ENCODE results near the gene SLC31A2. TPM values are rescaled to one million over a fixed set of nuclear protein-coding genes. Genes with fewer than 3 reads are reported as not detected.
"Not testable (repeated sequence)": the region's sequence is repeated elsewhere in the genome, so short reads cannot be mapped to it uniquely, and the experiment has no call there.

Gene SLC31A2, protein sequence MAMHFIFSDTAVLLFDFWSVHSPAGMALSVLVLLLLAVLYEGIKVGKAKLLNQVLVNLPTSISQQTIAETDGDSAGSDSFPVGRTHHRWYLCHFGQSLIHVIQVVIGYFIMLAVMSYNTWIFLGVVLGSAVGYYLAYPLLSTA
- polyA plus RNA-seq (2013): 5.9 TPM

DNA sequence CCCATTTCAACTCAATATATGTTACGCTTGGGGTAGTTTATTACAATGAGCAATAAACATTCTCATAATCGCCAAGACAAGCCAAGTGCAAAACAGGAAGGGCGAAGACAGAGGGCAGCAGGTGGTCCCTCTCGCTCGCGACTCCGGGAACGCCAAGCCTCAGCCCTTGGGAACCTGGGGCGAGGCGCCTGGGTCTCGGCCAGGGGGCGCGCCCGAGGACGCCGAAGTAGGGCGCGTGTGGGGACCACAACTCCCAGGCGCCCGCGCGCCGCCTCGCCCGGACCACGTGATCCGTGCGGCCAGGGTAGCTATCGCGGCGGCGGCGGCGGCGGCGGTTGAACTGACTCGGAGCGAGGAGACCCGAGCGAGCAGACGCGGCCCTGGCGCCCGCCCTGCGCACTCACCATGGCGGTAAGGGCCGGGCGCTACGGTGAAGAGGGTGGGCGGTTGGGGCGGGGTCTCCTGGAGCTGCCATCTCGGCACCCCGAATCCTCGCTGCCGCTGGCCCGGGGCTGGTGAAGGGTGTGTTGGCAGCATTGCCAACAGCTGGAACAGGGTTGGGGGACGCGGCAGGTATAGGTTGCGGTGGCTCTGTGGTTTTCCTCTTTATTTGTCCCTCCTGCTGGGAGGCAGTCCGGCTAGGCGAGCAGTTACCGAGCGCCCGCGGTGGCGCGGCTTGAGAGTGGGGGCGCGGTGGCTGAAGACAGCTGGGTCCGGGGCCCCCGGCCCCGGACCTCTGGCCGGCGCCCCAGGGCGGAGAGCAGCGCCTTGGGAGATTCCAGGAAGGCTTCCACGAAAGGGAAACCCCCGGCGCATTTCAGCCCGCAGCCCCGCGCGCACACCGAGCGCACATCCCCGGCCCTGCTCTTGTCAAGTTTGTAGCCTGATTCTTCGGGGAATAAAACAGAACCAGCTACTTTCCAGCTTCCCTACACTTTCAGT, at the start of gene SLC31A2:
Gene SLC31A2, plus strand, starts transcription at position 338 of the 942 bp plus-strand sequence. Its CDS starts 68 bp downstream, at position 406.
- peak; percentile 88 to 94 (median 92) for DNase-seq
- Histone ChIP-seq H3K27me3 (replicated peaks in 2 of 5; ENCODE audit: control insufficient read depth in 4 of 5, insufficient read depth in 5 of 5, low read length in 4 of 5) (peaks cover 0 to 4% (median 0%) of the 10 kb centered on the region in 5 experiments), H3K4me3 (ENCODE audit: control insufficient read depth in 1 of 7, extremely low read depth in 1 of 7, insufficient read depth in 4 of 7, low read depth in 2 of 7, low read length in 6 of 7) (peak within 1 kb of the TSS; percentile 58 to 95 (median 82)), H3K27ac (ENCODE audit: insufficient read depth in 1 of 2, low read depth in 1 of 2, low read length in 2 of 2, poor library complexity in 1 of 2, severe bottlenecking in 2 of 2) (peak within 1 kb of the TSS in 1 of 2 experiments; percentile 63), H3K4me1 (ENCODE audit: control extremely low read depth in 1 of 4, control insufficient read depth in 4 of 4, insufficient read depth in 4 of 4, low read length in 3 of 4) (peaks cover 12 to 46% (median 32%) of the 10 kb centered on the region in 4 experiments), H3K9me3 (ENCODE audit: control extremely low read depth in 1 of 5, control insufficient read depth in 4 of 5, insufficient read depth in 2 of 5, low read depth in 1 of 5, low read length in 4 of 5) (no peaks in the 10 kb centered on the region), H3K36me3 (ENCODE audit: control insufficient read depth in 4 of 4, insufficient read depth in 4 of 4, low read length in 3 of 4) (no peaks in the 10 kb centered on the region)
- POLR2A ChIA-PET: no interaction called here
- under 1% methylated on average over 65 of the region's 87 CpGs for WGBS (ENCODE audit: insufficient coverage)
- CTCF ChIA-PET: interaction anchor here (0.6 to 2.4 kb wide), 10 partner anchors 8 to 507 kb away, joined by 3 to 14 read pairs (median 4); partner anchors contain the start of genes FKBP15 and SLC31A1

DNA sequence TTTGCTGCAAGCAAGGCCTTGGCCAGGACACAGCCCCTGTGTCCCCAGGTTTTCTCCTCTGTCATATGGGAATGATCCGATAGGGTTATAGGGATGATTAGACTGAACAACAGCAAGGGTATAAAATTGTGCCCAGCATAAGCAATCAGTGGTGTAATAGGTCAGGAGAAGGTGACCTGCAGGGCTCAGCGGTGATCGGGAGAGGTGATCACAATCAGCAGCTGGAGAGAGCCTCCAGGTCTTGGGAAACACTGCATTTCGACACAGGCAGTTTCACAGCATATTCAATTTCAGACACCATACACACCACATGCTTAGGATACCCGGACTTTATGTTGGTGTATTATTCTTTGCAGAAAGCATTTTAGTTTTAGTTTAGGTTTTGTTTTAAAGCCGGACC, 45.5 kb upstream of the SLC31A2 start:
- H3K27ac ChIP-seq (ENCODE audit: insufficient read depth in 1 of 2, low read depth in 1 of 2, low read length in 2 of 2, poor library complexity in 1 of 2, severe bottlenecking in 2 of 2); H3K4me1 ChIP-seq (ENCODE audit: control extremely low read depth in 1 of 4, control insufficient read depth in 4 of 4, insufficient read depth in 4 of 4, low read length in 3 of 4); H3K4me3 ChIP-seq (ENCODE audit: control insufficient read depth in 1 of 7, extremely low read depth in 1 of 7, insufficient read depth in 4 of 7, low read depth in 2 of 7, low read length in 6 of 7); POLR2A ChIA-PET; DNase-seq; H3K27me3 ChIP-seq (replicated peaks in 2 of 5; ENCODE audit: control insufficient read depth in 4 of 5, insufficient read depth in 5 of 5, low read length in 4 of 5); CTCF ChIA-PET; H3K9me3 ChIP-seq (ENCODE audit: control extremely low read depth in 1 of 5, control insufficient read depth in 4 of 5, insufficient read depth in 2 of 5, low read depth in 1 of 5, low read length in 4 of 5); H3K36me3 ChIP-seq (ENCODE audit: control insufficient read depth in 4 of 4, insufficient read depth in 4 of 4, low read length in 3 of 4): not testable (repeated sequence)
- WGBS (ENCODE audit: insufficient coverage): no CpG with 5 or more reads among the region's 6 CpGs

DNA sequence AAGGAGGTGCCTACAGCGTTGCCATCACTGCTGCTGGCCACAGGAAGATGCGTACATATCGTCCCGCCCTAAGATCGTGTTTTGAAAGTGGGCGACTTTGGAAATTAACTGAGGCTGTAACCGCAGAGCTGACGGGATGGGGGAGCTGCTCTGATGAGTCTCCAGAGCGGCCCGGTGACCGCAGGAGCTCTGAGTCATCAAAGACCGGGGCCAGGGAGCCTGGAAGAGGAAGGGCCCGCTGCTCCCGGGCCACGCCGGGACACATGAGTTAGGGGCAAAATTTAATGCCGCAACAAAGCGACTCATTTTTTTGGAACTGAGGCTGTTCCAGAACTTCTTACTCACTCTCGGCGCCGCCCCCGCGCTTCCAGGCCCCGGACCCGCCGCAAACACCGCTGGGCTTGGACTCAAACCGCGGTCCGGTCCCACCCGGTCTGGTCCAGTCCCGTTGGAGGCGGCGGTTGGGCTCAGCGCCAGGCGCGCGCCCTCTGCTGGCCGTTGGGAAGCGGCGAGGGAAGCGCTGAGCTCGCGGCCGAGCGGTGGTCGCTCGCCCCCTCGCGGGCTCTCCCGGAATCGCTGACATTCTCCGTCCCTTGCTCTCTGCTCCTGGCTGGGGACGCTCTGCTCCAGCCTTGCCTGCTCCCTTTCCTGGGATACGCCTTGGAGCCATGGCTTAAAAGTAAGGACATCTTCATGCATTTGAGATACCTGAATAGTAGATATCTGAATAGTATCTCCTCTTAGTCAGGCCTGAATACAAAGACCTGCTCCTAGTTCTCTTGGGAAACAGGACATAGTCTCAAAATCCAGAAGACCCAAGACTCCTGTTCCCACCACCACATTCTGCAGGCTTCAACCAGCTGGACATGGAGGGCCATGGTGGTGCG, 39.5 kb upstream of the SLC31A2 start:
- H3K9me3 ChIP-seq (ENCODE audit: control extremely low read depth in 1 of 5, control insufficient read depth in 4 of 5, insufficient read depth in 2 of 5, low read depth in 1 of 5, low read length in 4 of 5); H3K27ac ChIP-seq (ENCODE audit: insufficient read depth in 1 of 2, low read depth in 1 of 2, low read length in 2 of 2, poor library complexity in 1 of 2, severe bottlenecking in 2 of 2); H3K27me3 ChIP-seq (replicated peaks in 2 of 5; ENCODE audit: control insufficient read depth in 4 of 5, insufficient read depth in 5 of 5, low read length in 4 of 5); H3K36me3 ChIP-seq (ENCODE audit: control insufficient read depth in 4 of 4, insufficient read depth in 4 of 4, low read length in 3 of 4); H3K4me3 ChIP-seq (ENCODE audit: control insufficient read depth in 1 of 7, extremely low read depth in 1 of 7, insufficient read depth in 4 of 7, low read depth in 2 of 7, low read length in 6 of 7); POLR2A ChIA-PET; H3K4me1 ChIP-seq (ENCODE audit: control extremely low read depth in 1 of 4, control insufficient read depth in 4 of 4, insufficient read depth in 4 of 4, low read length in 3 of 4): not testable (repeated sequence)
- WGBS (ENCODE audit: insufficient coverage): 8% methylated on average over 7 of the region's 56 CpGs
- CTCF ChIA-PET: interaction anchor here (1.0 to 2.4 kb wide), 11 partner anchors 38 to 1352 kb away, joined by 3 to 17 read pairs (median 4); partner anchors contain the start of gene SLC31A2
- DNase-seq: peak in 2 of 3 donors; percentile 1 to 5

DNA sequence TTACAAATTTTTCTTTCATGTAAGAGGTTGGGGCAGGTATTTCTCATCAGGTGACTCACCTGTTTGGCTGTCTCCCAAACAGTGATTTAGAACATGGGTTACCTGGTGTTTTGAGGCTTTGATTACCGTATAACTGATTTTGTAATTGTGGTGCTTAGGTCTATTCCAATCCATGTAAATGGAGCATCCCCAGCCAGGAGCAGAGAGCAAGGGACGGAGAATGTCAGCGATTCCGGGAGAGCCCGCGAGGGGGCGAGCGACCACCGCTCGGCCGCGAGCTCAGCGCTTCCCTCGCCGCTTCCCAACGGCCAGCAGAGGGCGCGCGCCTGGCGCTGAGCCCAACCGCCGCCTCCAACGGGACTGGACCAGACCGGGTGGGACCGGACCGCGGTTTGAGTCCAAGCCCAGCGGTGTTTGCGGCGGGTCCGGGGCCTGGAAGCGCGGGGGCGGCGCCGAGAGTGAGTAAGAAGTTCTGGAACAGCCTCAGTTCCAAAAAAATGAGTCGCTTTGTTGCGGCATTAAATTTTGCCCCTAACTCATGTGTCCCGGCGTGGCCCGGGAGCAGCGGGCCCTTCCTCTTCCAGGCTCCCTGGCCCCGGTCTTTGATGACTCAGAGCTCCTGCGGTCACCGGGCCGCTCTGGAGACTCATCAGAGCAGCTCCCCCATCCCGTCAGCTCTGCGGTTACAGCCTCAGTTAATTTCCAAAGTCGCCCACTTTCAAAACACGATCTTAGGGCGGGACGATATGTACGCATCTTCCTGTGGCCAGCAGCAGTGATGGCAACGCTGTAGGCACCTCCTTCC, 37.9 kb upstream of the SLC31A2 start:
- CTCF ChIA-PET: interaction anchor here (1.0 to 2.4 kb wide), 12 partner anchors 37 to 1354 kb away, joined by 3 to 17 read pairs (median 4); partner anchors contain the start of gene SLC31A2
- H3K27me3 ChIP-seq (replicated peaks in 2 of 5; ENCODE audit: control insufficient read depth in 4 of 5, insufficient read depth in 5 of 5, low read length in 4 of 5); H3K4me1 ChIP-seq (ENCODE audit: control extremely low read depth in 1 of 4, control insufficient read depth in 4 of 4, insufficient read depth in 4 of 4, low read length in 3 of 4); H3K4me3 ChIP-seq (ENCODE audit: control insufficient read depth in 1 of 7, extremely low read depth in 1 of 7, insufficient read depth in 4 of 7, low read depth in 2 of 7, low read length in 6 of 7); H3K36me3 ChIP-seq (ENCODE audit: control insufficient read depth in 4 of 4, insufficient read depth in 4 of 4, low read length in 3 of 4); H3K9me3 ChIP-seq (ENCODE audit: control extremely low read depth in 1 of 5, control insufficient read depth in 4 of 5, insufficient read depth in 2 of 5, low read depth in 1 of 5, low read length in 4 of 5); H3K27ac ChIP-seq (ENCODE audit: insufficient read depth in 1 of 2, low read depth in 1 of 2, low read length in 2 of 2, poor library complexity in 1 of 2, severe bottlenecking in 2 of 2): not testable (repeated sequence)
- WGBS (ENCODE audit: insufficient coverage): no CpG with 5 or more reads among the region's 54 CpGs
- POLR2A ChIA-PET: interaction anchor here (0.6 to 0.7 kb wide), 2 partner anchors 36 to 191 kb away, joined by 3 read pairs; no protein-coding TSS in a partner anchor
- peak; percentile 9 to 23 (median 21) for DNase-seq

DNA sequence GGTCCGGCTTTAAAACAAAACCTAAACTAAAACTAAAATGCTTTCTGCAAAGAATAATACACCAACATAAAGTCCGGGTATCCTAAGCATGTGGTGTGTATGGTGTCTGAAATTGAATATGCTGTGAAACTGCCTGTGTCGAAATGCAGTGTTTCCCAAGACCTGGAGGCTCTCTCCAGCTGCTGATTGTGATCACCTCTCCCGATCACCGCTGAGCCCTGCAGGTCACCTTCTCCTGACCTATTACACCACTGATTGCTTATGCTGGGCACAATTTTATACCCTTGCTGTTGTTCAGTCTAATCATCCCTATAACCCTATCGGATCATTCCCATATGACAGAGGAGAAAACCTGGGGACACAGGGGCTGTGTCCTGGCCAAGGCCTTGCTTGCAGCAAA, 32.0 kb upstream of the SLC31A2 start:
- H3K4me1 ChIP-seq (ENCODE audit: control extremely low read depth in 1 of 4, control insufficient read depth in 4 of 4, insufficient read depth in 4 of 4, low read length in 3 of 4); H3K9me3 ChIP-seq (ENCODE audit: control extremely low read depth in 1 of 5, control insufficient read depth in 4 of 5, insufficient read depth in 2 of 5, low read depth in 1 of 5, low read length in 4 of 5); H3K36me3 ChIP-seq (ENCODE audit: control insufficient read depth in 4 of 4, insufficient read depth in 4 of 4, low read length in 3 of 4); CTCF ChIA-PET; H3K4me3 ChIP-seq (ENCODE audit: control insufficient read depth in 1 of 7, extremely low read depth in 1 of 7, insufficient read depth in 4 of 7, low read depth in 2 of 7, low read length in 6 of 7); H3K27me3 ChIP-seq (replicated peaks in 2 of 5; ENCODE audit: control insufficient read depth in 4 of 5, insufficient read depth in 5 of 5, low read length in 4 of 5); POLR2A ChIA-PET; DNase-seq; H3K27ac ChIP-seq (ENCODE audit: insufficient read depth in 1 of 2, low read depth in 1 of 2, low read length in 2 of 2, poor library complexity in 1 of 2, severe bottlenecking in 2 of 2): not testable (repeated sequence)
- WGBS (ENCODE audit: insufficient coverage): no CpG with 5 or more reads among the region's 6 CpGs

DNA sequence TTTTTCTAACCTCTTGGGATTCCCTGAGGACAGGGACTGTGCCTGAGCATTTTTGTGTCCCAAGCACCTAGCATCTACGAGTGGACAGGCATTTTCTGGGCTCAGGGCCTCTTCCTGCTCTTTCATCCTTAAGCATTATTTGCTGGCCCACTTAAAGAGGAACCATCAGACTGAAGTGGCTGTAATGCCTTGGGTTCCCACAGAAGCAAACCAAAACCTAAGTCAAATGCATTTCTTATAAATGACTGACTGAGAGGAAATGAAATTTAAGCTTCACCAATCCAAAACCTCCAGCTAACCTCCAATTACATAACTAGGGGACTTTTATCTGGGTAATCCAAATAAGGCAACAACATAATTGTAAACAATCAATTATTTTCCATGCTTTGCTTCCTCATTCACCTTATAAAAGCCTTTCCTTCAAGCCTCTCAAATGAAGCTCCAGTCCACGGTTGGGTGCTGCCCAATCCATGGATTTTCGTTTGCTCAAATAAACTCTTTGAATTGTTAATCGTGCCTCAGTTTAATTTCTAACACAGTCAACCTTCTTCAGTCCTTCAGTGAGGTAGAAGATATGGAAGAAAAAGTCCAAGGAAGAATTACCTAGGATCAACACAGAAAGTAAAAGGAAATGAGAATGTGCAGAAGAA, 25.3 kb upstream of the SLC31A2 start:
- no peak overlapping the region for H3K4me3 ChIP-seq (ENCODE audit: control insufficient read depth in 1 of 7, extremely low read depth in 1 of 7, insufficient read depth in 4 of 7, low read depth in 2 of 7, low read length in 6 of 7)
- CTCF ChIA-PET: no interaction called here
- H3K4me1 ChIP-seq (ENCODE audit: control extremely low read depth in 1 of 4, control insufficient read depth in 4 of 4, insufficient read depth in 4 of 4, low read length in 3 of 4): no peaks in the 10 kb centered on the region
- H3K36me3 ChIP-seq (ENCODE audit: control insufficient read depth in 4 of 4, insufficient read depth in 4 of 4, low read length in 3 of 4): no peaks in the 10 kb centered on the region
- POLR2A ChIA-PET: no interaction called here
- no peak overlapping the region for H3K27ac ChIP-seq (ENCODE audit: insufficient read depth in 1 of 2, low read depth in 1 of 2, low read length in 2 of 2, poor library complexity in 1 of 2, severe bottlenecking in 2 of 2)
- peak in 2 of 3 donors; percentile 9 to 13 for DNase-seq
- H3K27me3 ChIP-seq (replicated peaks in 2 of 5; ENCODE audit: control insufficient read depth in 4 of 5, insufficient read depth in 5 of 5, low read length in 4 of 5): peaks cover 0 to 12% (median 2%) of the 10 kb centered on the region in 5 experiments
- WGBS (ENCODE audit: insufficient coverage): 57% methylated on average over 2 of the region's 4 CpGs
- no peaks in the 10 kb centered on the region for H3K9me3 ChIP-seq (ENCODE audit: control extremely low read depth in 1 of 5, control insufficient read depth in 4 of 5, insufficient read depth in 2 of 5, low read depth in 1 of 5, low read length in 4 of 5)

Data from common myeloid progenitor, CD34-positive (primary cell).